ENCODE measurements around the gene ANXA3. TPM values are rescaled to one million over a fixed set of nuclear protein-coding genes. Genes with fewer than 3 reads are reported as not detected.
"Not testable (repeated sequence)": the region's sequence is repeated elsewhere in the genome, so short reads cannot be mapped to it uniquely, and the experiment has no call there.

Gene ANXA3
- total RNA-seq, 1 experiment from 2014 or later, result 102 TPM

- DNase-seq (ENCODE audit: low read depth), result no peak
Observed at GRCh38 chr4:78570117-78570516, 18.5 kb downstream of the ANXA3 start.

- DNase-seq (ENCODE audit: low read depth), result no peak
Observed at GRCh38 chr4:78571804-78572203, 20.2 kb downstream of the ANXA3 start.

GRCh38 chr4:78578674-78579425 is 27.3 kb downstream of the ANXA3 start:
- DNase-seq (ENCODE audit: low read depth), result no peak

- DNase-seq (ENCODE audit: low read depth), result no peak
Observed at GRCh38 chr4:78581618-78582017, 30.0 kb downstream of the ANXA3 start.

- peak; percentile 36 for DNase-seq (ENCODE audit: low read depth)
Observed at GRCh38 chr4:78584863-78585547, 33.4 kb downstream of the ANXA3 start.

- no peak for DNase-seq (ENCODE audit: low read depth)
Observed at GRCh38 chr4:78585633-78586032, 34.1 kb downstream of the ANXA3 start.

GRCh38 chr4:78588894-78589545 is 37.5 kb downstream of the ANXA3 start:
- no peak for DNase-seq (ENCODE audit: low read depth)

- DNase-seq (ENCODE audit: low read depth), result no peak
Observed at GRCh38 chr4:78591404-78591803, 39.8 kb downstream of the ANXA3 start.

GRCh38 chr4:78592088-78592783 is 40.7 kb downstream of the ANXA3 start:
- peak; percentile 6 for DNase-seq (ENCODE audit: low read depth)

- no peak for DNase-seq (ENCODE audit: low read depth)
Observed at GRCh38 chr4:78596111-78596742, 44.7 kb downstream of the ANXA3 start.

GRCh38 chr4:78598431-78598830 is 46.9 kb downstream of the ANXA3 start:
- DNase-seq (ENCODE audit: low read depth), result not testable (repeated sequence)

GRCh38 chr4:78599147-78599546 is 47.6 kb downstream of the ANXA3 start:
- DNase-seq (ENCODE audit: low read depth), result no peak

GRCh38 chr4:78599931-78600375 is 48.4 kb downstream of the ANXA3 start:
- DNase-seq (ENCODE audit: low read depth), result no peak

- no peak for DNase-seq (ENCODE audit: low read depth)
Observed at GRCh38 chr4:78601013-78601412, 49.4 kb downstream of the ANXA3 start.

GRCh38 chr4:78602334-78602733 is 50.8 kb downstream of the ANXA3 start:
- DNase-seq (ENCODE audit: low read depth), result no peak

GRCh38 chr4:78603384-78603783 is 51.8 kb downstream of the ANXA3 start:
- no peak for DNase-seq (ENCODE audit: low read depth)

GRCh38 chr4:78604988-78605387 is 53.4 kb downstream of the ANXA3 start:
- no peak for DNase-seq (ENCODE audit: low read depth)

GRCh38 chr4:78606035-78606434 is 54.5 kb downstream of the ANXA3 start:
- no peak for DNase-seq (ENCODE audit: low read depth)

GRCh38 chr4:78606530-78607095 is 55.0 kb downstream of the ANXA3 start:
- DNase-seq (ENCODE audit: low read depth), result no peak

- no peak for DNase-seq (ENCODE audit: low read depth)
Observed at GRCh38 chr4:78608684-78609083, 57.1 kb downstream of the ANXA3 start.

GRCh38 chr4:78609580-78609979 is 58.0 kb downstream of the ANXA3 start:
- DNase-seq (ENCODE audit: low read depth), result no peak

Measured in HT1080 (cell line).